BLaER1 (cell line): Measurements from ENCODE around the gene TMEM126B.

Experiments
- H3K27ac ChIP-seq: shearing (Covaris generic); formaldehyde crosslinking; 2 replicates; pipeline ENCODE4 v1.8.1; 2022
- H3K27me3 ChIP-seq: shearing (Covaris generic); formaldehyde crosslinking; 2 replicates; pipeline ENCODE4 v1.8.1; 2022
- H3K36me3 ChIP-seq: shearing (Covaris generic); formaldehyde crosslinking; 2 replicates; pipeline ENCODE4 v1.8.1; 2022
- H3K4me1 ChIP-seq: shearing (Covaris generic); formaldehyde crosslinking; 2 replicates; pipeline ENCODE4 v1.8.1; 2022
- H3K4me2 ChIP-seq: shearing (Covaris generic); formaldehyde crosslinking; 2 replicates; pipeline ENCODE4 v1.8.1; 2022
- H3K4me3 ChIP-seq: shearing (Covaris generic); formaldehyde crosslinking; 2 replicates; pipeline ENCODE4 v1.8.1; 2022
- H3K9ac ChIP-seq: shearing (Covaris generic); formaldehyde crosslinking; 2 replicates; pipeline ENCODE4 v1.8.1; 2022
- H3K9me3 ChIP-seq: shearing (Covaris generic); formaldehyde crosslinking; 2 replicates; pipeline ENCODE4 v1.8.1; 2022
- H4K20me1 ChIP-seq: shearing (Covaris generic); formaldehyde crosslinking; 2 replicates; pipeline ENCODE4 v1.8.1; 2022
- Cebpa-rat ChIP-seq: shearing (Covaris generic); IDR thresholded peaks from 2 replicates; pipeline ENCODE4 v1.8.1; 2022

Gene TMEM126B

DNA sequence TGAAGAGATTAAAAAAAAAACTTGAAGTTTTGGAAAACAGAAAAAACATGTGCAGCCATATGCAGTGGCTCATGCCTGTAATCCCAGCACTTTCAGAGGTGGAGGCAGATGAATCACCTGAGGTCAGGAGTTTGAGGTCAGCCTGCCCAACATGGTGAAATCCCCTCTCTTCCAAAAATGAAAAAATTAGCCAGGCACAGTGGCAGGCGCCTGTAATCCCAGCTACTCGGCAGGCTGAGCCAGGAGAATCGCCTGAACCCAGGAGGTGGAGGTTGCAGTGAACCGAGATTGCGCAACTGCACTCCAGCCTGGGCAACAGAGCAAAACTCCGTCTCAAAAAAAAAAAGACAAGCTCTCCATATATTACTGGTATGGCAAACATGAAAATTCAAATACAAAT lies 8.9 kb upstream of the TMEM126B start:
- TF ChIP-seq Cebpa-rat, result peak; percentile 94

DNA sequence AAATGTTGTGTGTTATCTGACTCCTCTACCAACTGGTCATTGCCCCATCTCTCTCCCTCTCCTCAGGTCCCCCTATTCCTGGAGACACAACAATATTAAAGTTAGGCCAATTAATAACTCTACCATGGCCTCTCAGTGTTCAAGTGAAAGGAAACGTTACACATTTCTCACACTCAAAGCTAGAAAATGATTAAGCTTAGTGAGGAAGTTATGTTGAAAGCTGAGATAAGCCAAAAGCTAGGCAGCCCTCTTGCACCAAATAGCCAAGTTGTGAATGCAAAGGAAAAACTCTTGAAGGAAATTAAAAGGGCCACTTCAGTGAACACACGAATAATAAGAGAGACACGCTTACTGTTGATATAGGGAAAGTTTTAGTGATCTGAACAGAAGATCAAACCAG lies 8.1 kb upstream of the TMEM126B start:
- no peak overlapping the region for H3K9ac ChIP-seq
- no peak for TF ChIP-seq Cebpa-rat
- no peak overlapping the region for H3K4me2 ChIP-seq
- no peaks in the 10 kb centered on the region for H4K20me1 ChIP-seq
- no peaks in the 10 kb centered on the region for H3K27me3 ChIP-seq
- no peak overlapping the region for H3K27ac ChIP-seq
- no peaks in the 10 kb centered on the region for H3K36me3 ChIP-seq
- H3K9me3 ChIP-seq, result no peaks in the 10 kb centered on the region
- H3K4me3 ChIP-seq, result no peak overlapping the region
- H3K4me1 ChIP-seq, result no peaks in the 10 kb centered on the region

More for the DNA sequence above, 8.9 kb upstream of the TMEM126B start:
- Histone ChIP-seq H3K4me3 (no peak overlapping the region), H3K4me2 (no peak overlapping the region), H3K9ac (no peak overlapping the region), H3K27me3 (no peaks in the 10 kb centered on the region), H3K4me1 (no peaks in the 10 kb centered on the region), H3K27ac (no peak overlapping the region), H3K9me3 (no peaks in the 10 kb centered on the region), H3K36me3 (no peaks in the 10 kb centered on the region), H4K20me1 (no peaks in the 10 kb centered on the region)

DNA sequence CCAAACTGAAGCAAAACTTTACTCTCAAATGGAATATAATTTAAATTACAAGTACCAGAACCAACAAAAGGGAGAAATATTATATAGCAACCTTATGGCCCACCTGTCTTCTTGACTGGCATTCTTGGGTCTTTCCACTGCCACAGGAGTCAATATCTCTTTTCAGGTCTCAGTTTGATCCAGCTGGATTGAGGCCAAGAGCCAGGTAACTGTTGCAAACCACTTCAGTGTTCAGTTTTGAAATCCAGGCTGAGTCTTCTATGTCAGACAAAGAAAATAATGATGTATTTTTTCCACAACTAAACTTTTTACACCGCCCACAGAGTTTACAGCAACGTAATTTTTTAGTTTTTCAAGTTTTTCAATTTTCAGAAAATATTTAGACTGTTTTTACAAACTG lies 1.9 kb upstream of the TMEM126B start:
- no peaks in the 10 kb centered on the region for H3K9me3 ChIP-seq
- H3K4me1 ChIP-seq, result peaks cover 32% of the 10 kb centered on the region
- peak overlapping the region; percentile 93 for H3K4me2 ChIP-seq
- no peak overlapping the region for H3K27ac ChIP-seq
- no peak overlapping the region for H3K4me3 ChIP-seq
- no peaks in the 10 kb centered on the region; the same call in 1 of the 2 replicates for H4K20me1 ChIP-seq
- H3K27me3 ChIP-seq, result no peaks in the 10 kb centered on the region
- no peak for TF ChIP-seq Cebpa-rat
- H3K36me3 ChIP-seq, result peaks cover 16% of the 10 kb centered on the region; the same call in 1 of the 2 replicates
- no peak overlapping the region for H3K9ac ChIP-seq

DNA sequence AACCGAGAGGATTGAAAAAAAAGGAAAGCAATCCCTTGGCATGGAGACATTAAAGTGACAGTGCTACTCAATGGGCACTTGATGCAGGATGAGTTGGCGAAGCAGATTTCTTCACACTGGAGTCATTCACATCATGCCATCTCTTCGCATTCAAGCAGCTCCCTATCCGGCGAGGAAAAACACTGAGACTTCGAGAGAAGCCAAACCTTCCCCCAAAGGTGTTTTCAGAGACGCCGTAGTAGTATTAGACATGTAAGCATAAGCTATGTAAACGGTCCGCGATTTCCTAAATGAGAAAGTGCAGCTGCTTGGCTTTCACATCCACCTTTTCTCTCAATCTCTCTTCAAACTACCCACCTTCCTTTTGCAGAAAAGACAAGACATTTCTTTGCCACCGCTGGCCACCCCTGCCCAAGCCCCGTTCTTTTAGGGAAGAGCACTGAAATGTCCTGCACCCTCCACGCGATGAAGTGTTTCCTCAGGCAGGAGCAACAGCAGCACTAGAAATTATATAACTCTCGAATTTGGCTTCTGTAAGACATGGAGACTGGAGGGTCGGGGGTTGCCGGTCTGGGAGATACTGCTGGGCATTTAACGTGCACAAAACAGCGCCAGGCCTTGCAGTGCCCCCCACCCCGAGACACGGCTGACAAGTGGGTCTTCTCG lies 928 bp upstream of the TMEM126B start, which contains the start of gene DLG2:
Gene DLG2, minus strand, starts transcription at position 13 of the 666 bp plus-strand sequence.
- Histone ChIP-seq H3K36me3 (peaks cover 23% of the 10 kb centered on the region; the same call in 1 of the 2 replicates), H3K27ac (peak within 1 kb of the TSS; percentile 52), H3K9me3 (no peaks in the 10 kb centered on the region), H3K27me3 (no peaks in the 10 kb centered on the region), H4K20me1 (no peaks in the 10 kb centered on the region; the same call in 1 of the 2 replicates), H3K4me3 (peak within 1 kb of the TSS; percentile 72), H3K4me2 (peak within 1 kb of the TSS; percentile 93), H3K4me1 (peaks cover 32% of the 10 kb centered on the region), H3K9ac (peak within 1 kb of the TSS; percentile 72)
- no peak for TF ChIP-seq Cebpa-rat

DNA sequence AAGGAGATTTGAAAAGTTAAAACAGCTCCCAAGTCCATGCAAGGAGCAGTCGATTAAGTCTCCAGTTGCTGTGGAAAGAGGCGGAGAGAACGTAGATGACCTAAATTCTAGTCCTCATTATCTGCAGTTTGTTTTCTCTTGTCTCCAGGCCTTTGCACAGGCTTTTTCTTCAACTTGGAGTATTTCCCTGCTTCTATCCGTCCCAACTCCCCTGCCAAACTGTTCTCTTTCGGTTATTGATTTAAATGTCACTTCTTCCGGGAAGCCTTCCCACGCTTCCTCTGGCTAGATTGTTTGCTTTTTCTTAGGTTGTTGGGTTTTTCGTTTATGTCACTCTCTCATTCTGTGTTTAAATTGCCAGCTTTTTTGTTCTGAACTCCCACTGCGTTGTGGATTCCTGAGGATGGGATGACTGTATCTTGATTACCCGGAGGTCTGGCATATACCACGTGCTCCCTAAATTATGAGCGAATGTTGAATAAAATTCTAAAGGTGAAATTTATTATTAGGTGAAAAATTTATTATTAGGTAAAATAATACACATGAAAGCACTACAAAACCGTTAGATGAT lies 463 bp downstream of the TMEM126B start:
- Histone ChIP-seq H3K9me3 (no peaks in the 10 kb centered on the region), H3K4me2 (peak overlapping the region; percentile 85), H3K4me3 (peak overlapping the region; percentile 72), H3K9ac (peak overlapping the region; percentile 72), H3K27me3 (no peaks in the 10 kb centered on the region), H3K27ac (peak overlapping the region; percentile 33), H3K36me3 (peaks cover 24% of the 10 kb centered on the region; the same call in 1 of the 2 replicates), H4K20me1 (no peaks in the 10 kb centered on the region; the same call in 1 of the 2 replicates), H3K4me1 (peaks cover 32% of the 10 kb centered on the region)
- no peak for TF ChIP-seq Cebpa-rat

DNA sequence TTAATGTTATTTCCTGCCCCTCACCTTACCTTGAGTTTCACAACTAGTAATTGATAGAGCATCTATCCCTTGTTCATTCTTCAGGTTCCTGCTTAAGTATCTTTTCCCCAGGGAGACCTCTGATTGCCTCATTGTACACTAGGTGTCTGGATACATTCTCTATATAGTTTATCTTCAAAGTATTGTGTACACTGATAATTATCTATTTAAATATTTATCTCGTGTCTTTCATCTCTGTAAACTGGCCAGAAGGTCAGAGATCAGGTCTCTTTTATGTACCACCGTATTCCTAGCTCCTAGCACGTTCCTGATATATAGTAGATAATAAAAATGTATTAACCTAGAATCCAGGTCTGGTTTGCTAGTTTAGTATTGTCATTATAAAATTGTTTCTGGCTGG lies 6.4 kb downstream of the TMEM126B start:
- H3K4me1 ChIP-seq, result peaks cover 10% of the 10 kb centered on the region
- H3K36me3 ChIP-seq, result peaks cover 65% of the 10 kb centered on the region
- no peak overlapping the region for H3K4me2 ChIP-seq
- no peak overlapping the region for H3K27ac ChIP-seq
- TF ChIP-seq Cebpa-rat, result no peak
- no peaks in the 10 kb centered on the region; the same call in 1 of the 2 replicates for H4K20me1 ChIP-seq
- H3K9ac ChIP-seq, result no peak overlapping the region
- H3K4me3 ChIP-seq, result no peak overlapping the region
- H3K27me3 ChIP-seq, result no peaks in the 10 kb centered on the region
- no peaks in the 10 kb centered on the region for H3K9me3 ChIP-seq

DNA sequence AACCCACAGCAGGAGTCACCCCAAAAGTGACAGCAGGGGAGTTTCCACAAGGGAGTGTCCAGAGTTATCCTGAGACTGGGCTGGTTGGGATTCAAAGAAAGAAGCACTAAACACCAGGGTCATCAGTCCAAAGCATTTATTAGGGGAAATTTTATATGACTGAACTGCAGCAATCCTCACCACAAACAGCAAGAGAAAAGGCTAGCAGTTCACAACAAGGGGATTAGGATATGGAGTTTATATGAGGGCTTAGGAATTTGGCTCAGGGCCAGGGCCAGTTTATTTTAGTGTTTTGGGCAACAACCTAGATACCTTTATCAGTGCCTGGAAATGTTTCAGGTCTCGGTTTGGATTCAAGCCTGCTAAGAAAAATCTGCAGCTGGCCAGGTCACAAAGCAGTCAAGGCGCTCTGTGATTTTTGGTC lies 14.8 kb downstream of the TMEM126B start:
- H3K4me1 ChIP-seq, result peaks cover 7% of the 10 kb centered on the region
- H3K36me3 ChIP-seq, result peaks cover 4% of the 10 kb centered on the region; the same call in 1 of the 2 replicates
- no peak overlapping the region for H3K4me2 ChIP-seq
- no peak for TF ChIP-seq Cebpa-rat
- no peaks in the 10 kb centered on the region for H4K20me1 ChIP-seq
- no peak overlapping the region for H3K9ac ChIP-seq
- H3K27me3 ChIP-seq, result no peaks in the 10 kb centered on the region
- H3K27ac ChIP-seq, result no peak overlapping the region
- no peak overlapping the region for H3K4me3 ChIP-seq
- H3K9me3 ChIP-seq, result no peaks in the 10 kb centered on the region

DNA sequence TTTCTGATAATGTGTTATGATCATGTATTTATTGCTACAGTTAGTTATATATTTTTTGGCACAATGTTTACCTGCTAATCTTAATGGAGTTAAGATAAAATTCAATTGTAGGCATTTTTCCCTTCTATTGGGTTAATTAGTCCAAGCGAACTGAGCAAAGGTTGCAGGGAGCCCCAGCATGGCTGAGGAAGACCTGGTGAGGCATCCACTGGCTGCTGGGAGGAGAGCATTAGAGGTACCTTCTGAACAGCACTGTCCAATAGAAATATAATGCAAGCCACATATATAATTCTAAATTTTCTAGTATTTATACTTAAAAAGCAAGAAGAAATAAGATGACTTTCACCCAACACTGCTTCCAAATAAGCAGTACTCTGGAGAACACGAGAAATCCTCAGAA lies 18.7 kb downstream of the TMEM126B start:
- H3K27ac ChIP-seq, result peak overlapping the region; percentile 65; the same call in 1 of the 2 replicates
- H4K20me1 ChIP-seq, result peaks cover 11% of the 10 kb centered on the region; the same call in 1 of the 2 replicates
- H3K27me3 ChIP-seq, result no peaks in the 10 kb centered on the region
- peak overlapping the region; percentile 74 for H3K4me3 ChIP-seq
- H3K9ac ChIP-seq, result peak overlapping the region; percentile 81
- peaks cover 15% of the 10 kb centered on the region for H3K36me3 ChIP-seq
- peaks cover 23% of the 10 kb centered on the region for H3K4me1 ChIP-seq
- no peaks in the 10 kb centered on the region for H3K9me3 ChIP-seq
- peak overlapping the region; percentile 91 for H3K4me2 ChIP-seq
- TF ChIP-seq Cebpa-rat, result no peak

DNA sequence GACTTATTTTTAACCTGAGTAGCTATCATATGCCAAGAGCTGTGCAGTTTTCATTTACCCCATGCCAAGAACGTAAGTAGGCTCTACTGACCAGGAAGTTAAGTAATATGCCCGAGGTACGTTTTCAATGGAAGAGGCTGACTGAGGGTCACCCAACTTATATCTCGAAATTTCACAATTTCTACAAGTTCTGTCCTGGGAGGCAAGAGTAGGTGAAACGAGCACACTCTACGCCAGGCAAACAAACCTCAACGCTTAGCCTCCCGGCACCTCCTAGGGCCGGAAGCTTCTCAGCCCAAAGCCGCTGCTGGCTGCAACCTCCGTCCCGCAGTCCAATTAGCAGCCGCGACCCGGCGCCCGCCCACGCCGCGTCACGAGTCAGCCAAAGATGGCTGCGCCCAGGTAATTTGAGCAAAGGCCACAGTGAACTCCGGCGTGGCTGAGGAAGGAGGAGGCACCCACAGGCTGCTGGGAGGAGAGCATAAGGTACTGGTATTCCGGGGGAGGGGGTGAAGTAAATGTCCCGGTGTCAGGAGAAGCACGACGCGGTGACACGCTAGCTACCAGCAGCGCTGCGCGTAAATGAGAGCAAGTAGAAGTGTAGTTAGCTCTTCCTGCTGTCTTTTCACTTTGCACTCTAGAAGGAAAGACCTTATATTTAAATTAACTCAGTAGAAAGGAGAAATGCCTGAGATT lies 19.4 kb downstream of the TMEM126B start, which contains the start of gene TMEM126A:
Gene TMEM126A, plus strand, starts transcription at position 364 of the 696 bp plus-strand sequence. CDS start 2,289 bp downstream, outside the sequence.
- Histone ChIP-seq H3K27me3 (no peaks in the 10 kb centered on the region), H4K20me1 (peaks cover 17% of the 10 kb centered on the region; the same call in 1 of the 2 replicates), H3K4me1 (peaks cover 23% of the 10 kb centered on the region), H3K27ac (peak within 1 kb of the TSS; percentile 65), H3K36me3 (peaks cover 16% of the 10 kb centered on the region), H3K4me3 (peak within 1 kb of the TSS; percentile 74), H3K9ac (peak within 1 kb of the TSS; percentile 81), H3K9me3 (no peaks in the 10 kb centered on the region), H3K4me2 (peak within 1 kb of the TSS; percentile 91)
- no peak for TF ChIP-seq Cebpa-rat
